ENCODE results near the gene HYCC1.

DNA sequence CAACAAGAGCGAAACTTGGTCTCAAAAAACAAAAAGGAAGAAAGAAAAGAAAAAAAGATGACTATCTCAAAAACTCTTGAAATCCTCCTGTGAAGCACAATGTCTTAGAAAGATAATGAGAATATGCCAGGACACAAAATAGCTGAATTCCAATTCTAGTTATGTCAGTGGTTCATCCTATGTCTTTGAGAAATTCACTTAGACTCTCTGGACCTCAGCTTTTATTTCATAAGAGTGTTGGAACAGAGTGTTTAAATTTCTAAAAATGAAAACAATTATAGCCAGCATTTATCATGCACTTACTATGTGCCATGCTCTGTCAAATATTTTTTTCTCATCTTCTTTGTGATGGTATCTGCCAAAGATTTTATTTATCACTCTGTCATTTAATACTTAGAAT lies 13.3 kb upstream of the HYCC1 start:
- TF ChIP-seq CTCF (IDR thresholded peaks at IDR 0.05) (no peak), POLR2AphosphoS5 (IDR thresholded peaks at IDR 0.05) (no peak), POLR2A (IDR thresholded peaks at IDR 0.05) (no peak)

All from transverse colon (tissue), 4 donors.